ENCODE results near the gene TMEM52.

DNA sequence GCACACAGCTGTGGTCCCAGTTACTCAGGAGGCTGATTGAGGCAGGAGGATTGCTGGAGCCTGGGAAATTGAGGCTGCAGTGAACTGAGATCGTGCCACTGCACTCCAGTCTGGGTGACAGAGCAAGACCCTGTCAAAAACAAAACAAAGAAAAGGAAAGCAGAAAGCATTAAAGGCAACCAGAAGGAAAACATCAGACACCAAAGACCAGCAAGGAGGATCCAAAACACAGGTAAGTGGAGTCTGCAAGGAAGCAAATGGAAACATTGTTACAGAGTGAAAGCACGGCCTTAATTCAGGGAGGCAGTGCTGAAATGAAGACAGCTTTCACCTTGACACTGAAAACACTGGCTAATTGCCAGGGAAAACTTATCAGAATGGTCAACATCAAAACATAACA, 43.7 kb upstream of the TMEM52 start:
- TF ChIP-seq, protein P1, sequence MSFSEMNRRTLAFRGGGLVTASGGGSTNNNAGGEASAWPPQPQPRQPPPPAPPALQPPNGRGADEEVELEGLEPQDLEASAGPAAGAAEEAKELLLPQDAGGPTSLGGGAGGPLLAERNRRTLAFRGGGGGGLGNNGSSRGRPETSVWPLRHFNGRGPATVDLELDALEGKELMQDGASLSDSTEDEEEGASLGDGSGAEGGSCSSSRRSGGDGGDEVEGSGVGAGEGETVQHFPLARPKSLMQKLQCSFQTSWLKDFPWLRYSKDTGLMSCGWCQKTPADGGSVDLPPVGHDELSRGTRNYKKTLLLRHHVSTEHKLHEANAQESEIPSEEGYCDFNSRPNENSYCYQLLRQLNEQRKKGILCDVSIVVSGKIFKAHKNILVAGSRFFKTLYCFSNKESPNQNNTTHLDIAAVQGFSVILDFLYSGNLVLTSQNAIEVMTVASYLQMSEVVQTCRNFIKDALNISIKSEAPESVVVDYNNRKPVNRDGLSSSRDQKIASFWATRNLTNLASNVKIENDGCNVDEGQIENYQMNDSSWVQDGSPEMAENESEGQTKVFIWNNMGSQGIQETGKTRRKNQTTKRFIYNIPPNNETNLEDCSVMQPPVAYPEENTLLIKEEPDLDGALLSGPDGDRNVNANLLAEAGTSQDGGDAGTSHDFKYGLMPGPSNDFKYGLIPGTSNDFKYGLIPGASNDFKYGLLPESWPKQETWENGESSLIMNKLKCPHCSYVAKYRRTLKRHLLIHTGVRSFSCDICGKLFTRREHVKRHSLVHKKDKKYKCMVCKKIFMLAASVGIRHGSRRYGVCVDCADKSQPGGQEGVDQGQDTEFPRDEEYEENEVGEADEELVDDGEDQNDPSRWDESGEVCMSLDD (tag by site-specific recombination; IDR thresholded peaks at IDR 0.05), result no peak
- TF ChIP-seq, protein P2, sequence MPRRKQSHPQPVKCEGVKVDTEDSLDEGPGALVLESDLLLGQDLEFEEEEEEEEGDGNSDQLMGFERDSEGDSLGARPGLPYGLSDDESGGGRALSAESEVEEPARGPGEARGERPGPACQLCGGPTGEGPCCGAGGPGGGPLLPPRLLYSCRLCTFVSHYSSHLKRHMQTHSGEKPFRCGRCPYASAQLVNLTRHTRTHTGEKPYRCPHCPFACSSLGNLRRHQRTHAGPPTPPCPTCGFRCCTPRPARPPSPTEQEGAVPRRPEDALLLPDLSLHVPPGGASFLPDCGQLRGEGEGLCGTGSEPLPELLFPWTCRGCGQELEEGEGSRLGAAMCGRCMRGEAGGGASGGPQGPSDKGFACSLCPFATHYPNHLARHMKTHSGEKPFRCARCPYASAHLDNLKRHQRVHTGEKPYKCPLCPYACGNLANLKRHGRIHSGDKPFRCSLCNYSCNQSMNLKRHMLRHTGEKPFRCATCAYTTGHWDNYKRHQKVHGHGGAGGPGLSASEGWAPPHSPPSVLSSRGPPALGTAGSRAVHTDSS (tag by site-specific recombination; IDR thresholded peaks at IDR 0.05), result no peak
- TF ChIP-seq KLF16 (tag by site-specific recombination; IDR thresholded peaks at IDR 0.05) (no peak), PBX3 (CRISPR knock-in tag; IDR thresholded peaks at IDR 0.05) (no peak), ZNF121 (tag by site-specific recombination; IDR thresholded peaks at IDR 0.05) (no peak), ZNF768 (tag by site-specific recombination; IDR thresholded peaks at IDR 0.05) (no peak), ZNF10 (tag by site-specific recombination; IDR thresholded peaks at IDR 0.05) (no peak), SCRT2 (tag by site-specific recombination; IDR thresholded peaks at IDR 0.05) (no peak)
- TF ChIP-seq, protein P3, sequence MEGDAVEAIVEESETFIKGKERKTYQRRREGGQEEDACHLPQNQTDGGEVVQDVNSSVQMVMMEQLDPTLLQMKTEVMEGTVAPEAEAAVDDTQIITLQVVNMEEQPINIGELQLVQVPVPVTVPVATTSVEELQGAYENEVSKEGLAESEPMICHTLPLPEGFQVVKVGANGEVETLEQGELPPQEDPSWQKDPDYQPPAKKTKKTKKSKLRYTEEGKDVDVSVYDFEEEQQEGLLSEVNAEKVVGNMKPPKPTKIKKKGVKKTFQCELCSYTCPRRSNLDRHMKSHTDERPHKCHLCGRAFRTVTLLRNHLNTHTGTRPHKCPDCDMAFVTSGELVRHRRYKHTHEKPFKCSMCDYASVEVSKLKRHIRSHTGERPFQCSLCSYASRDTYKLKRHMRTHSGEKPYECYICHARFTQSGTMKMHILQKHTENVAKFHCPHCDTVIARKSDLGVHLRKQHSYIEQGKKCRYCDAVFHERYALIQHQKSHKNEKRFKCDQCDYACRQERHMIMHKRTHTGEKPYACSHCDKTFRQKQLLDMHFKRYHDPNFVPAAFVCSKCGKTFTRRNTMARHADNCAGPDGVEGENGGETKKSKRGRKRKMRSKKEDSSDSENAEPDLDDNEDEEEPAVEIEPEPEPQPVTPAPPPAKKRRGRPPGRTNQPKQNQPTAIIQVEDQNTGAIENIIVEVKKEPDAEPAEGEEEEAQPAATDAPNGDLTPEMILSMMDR (tag by site-specific recombination; IDR thresholded peaks at IDR 0.05), result no peak
